NCI-H2171 treated with DMSO at 0.1 percent for 48 hours (cell line): Measurements from ENCODE around the gene TLE5.
A peak's percentile ranks its signal among the peaks of the same experiment; 100 is the strongest.
"Not testable (repeated sequence)": the region's sequence is repeated elsewhere in the genome, so short reads cannot be mapped to it uniquely, and the experiment has no call there.

Source experiments
- DNase-seq: peaks from one replicate; lab custom pipeline; 2025; lab: John Stamatoyannopoulos, UW

Gene TLE5

DNA sequence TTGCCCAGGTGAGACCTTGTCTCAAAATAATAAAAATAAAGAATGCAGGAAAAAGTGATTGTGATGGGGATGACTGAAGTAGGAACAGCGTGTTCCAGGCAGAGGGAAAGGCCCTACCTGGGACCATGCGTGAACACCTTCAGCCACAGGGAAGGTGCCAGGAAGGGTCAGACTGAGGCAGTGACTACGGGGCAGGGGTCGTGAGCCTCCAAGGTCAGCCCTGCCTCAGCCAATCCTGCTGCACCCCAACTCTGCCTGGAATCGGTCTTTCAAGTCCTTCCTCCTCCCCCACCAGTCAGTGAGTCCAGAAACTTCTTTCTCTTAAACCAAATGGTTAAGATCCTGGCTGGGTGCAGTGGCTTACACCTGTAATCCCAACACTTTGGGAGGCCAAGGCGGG, 17.1 kb downstream of the TLE5 start:
- no peak for DNase-seq

DNA sequence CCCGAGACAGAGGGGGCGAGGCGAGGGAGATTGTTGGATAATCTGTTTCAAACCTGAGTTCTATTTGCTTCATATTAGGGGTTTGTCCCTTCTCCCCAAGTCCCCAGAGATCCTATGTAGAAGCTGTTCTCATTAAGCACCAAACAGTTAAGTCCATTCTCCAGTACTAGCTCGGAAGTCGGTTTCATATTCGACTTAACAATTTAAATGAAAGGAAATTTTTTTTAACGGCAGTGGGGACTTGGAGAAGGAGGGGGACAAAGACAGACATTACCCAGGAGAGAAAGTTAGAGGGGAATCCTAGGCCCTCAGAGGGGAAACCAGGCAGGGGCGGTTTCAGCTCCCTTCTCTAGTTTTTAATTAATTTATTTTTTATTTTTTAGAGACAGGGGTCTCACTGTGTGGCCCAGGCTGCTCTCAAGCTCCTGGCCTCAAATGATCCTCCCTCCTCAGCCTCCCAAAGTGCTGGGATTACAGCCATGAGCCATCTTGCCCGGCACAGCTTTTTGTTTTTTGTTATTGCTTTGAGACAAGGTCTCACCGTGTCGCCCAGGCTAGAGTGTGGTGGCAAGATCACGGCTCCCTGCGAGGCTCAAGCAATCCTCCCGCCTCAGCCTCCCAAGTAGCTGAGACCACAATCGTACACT, 19.6 kb downstream of the TLE5 start:
- DNase-seq: peak; percentile 73

DNA sequence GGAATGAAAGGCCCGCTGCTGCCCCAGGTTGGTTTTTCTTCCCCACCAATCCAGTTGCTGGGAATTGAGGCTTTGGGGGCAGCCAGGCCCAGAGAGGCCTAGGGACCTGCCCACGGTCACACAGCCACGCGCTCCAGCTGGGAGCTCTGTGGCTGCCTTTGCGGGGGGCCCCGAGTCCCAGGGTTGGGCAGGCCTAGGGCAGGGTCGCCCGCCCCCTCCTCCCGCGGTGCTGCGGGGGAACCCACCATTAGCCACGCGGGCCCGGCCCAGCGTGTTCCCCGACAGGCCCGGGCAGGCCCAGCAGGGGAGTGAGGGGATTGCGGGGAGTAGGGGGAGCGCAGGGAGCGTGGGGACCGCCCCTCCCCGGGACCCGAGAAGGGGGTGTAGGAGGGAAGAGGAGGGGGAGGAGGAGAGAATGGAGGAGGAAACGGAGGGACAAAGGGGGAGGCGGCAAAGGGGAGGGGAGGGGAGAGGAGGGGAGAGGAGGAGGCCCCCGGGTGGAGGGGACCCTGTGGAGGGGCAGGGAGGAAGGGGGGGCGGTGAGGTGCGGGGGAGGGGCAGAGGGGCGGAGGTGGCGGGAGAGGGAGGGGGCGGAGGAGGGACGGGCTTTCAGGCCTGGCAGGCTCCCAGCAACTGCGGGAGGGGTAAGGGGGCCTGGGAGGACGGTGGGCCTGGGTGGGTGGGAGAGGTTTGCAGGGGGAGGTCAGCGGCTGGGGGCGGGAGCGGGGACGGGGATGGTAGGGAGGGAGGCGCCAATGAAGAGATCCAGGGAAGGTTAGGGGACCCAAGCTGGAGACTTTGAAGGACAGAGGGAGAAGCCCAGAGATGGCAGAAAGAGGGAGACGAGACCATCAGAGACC, 20.3 kb downstream of the TLE5 start:
- DNase-seq: peak; percentile 70

DNA sequence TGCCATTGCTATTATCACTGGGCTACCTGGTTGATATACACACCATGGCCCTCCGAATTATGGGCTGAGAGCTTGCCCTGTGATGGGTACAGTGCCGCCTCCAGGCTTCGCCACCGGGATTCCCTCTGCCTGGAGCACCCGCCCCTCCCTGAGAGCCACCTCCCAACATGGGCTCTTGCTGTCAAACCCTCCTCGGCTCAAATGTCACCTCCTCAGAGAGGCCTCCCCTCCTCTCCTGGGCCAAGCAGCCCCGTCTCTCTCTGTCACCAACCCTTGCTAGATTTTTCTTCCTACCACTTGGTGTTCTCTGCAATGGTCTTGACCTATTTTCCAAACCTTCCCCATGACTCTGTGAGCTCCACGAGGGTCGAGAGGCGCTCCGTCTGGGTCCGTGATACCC, 21.0 kb downstream of the TLE5 start:
- peak; percentile 74 for DNase-seq

DNA sequence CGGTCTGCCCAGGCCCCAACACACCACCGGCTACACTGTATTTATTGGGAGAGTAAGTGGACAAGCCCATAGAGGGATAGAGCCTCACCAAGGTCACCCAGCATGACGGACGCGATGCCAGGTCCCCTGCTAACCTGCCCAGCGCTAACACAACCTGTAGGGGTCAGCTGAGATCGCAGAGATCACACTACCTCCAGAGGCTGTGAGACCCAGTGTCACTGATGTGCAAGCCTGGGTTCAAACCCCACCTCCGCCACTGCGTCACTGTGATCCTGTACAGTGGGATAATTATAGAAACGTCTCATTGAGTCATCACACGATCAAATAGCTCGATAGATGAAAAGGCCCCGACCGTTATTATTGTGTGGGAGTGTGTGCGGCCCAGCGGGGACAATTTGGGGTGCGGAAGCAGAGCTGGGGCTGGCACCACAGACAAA, 22.6 kb downstream of the TLE5 start:
- no peak for DNase-seq

DNA sequence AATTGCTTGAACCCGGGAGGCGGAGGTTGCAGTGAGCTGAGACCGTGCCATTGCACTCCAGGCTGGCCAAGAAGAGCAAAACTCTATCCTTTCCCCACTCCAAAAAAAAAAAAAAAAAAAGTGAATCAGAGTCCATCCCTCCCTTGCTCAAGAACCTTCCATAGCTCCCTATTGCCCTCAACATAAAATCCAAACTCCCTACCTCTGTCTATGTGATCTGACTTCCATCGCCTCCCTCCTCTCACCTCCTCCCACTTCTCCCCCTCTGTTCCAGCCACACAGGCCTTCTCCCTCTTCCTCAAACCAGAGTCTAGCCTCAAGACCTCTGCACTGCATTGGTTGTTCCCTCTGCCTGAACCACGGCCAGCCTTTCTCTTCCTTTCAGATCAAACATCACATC, 23.2 kb downstream of the TLE5 start:
- DNase-seq: no peak

DNA sequence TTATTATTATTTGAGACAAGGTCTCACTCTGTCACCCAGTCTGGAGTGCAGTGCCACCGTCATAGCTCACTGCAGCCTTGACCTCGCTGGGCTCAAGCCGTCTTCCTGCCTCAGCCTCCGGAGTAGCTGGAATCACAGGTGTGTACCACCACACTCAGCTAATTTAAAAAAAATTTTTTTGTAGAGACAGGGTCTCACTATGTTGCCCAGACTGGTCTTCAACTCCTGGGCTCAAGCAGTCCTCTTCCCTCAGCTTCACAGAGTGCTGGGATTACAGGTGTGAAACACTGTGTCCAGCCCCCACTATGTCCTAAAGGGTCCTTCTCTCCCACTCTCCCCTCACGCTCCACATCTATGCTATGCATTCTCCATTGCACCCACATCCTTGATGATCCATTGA, 24.1 kb downstream of the TLE5 start:
- DNase-seq: no peak

DNA sequence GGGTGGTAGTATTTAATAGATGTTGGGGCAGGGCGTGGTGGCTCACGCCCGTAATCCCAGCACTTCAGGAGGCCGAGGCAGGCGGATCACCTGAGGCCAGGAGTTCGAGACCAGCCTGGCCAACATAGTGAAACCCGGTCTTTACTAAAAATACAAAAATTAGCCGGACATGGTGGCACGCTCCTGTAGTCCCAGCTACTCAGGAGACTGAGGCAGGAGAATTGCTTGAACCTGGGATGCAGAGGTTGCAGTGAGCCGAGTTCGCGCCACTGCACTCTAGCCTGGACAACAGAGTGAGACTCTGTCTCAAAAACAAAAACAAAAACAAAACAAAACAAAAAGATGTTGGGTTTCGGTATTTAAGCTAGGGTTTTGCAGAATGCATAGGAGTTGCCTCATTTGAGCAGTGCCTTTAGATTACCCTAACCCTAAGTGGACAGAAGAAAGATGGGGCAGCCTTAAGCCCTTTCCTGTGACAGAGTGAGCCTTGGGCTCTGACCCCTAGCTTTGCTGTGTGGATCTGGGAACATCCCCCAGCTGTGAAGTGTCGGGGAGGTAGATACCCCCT, 25.2 kb downstream of the TLE5 start:
- not testable (repeated sequence) for DNase-seq

DNA sequence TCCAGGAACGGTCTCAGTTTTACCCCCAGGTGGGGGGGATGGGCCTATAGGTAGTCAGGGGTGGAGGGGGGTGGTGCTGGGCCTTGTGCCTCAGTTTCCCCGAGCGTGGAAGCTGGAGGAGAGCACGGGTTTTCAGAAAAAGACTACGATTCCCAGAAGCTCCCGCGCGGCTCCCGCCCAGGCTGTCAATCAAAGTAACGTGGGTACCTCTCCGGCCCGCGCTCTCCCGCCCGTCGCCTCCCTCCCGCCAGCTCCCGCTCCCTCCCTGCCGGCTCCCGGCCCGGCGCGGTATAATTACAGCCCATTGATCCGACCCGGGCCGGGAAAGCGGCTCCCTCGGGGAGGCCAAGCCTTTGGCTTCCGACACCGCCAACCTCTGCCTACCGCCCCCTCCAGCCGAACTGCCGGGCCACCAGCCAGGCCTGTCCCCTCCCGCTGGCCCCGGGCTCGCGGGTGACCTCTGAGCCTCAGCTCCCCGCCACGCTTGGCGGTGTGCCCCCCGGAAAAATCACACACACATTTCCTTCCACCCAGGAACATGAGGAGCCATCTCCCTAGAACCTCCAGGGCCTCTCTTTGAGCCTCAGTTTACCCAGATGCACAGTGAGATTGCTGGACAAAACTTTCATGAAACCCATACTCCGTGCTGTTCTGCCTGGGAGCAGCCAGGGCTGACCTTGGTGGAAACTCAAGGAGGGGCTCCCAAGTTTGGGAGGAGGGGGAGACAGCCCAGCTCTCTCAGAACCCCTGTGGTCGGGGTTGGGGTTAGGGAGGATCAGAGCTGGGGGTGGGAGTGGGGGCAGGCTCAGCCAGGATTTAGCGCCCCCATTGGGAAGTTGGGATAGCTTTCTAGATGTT, 25.9 kb downstream of the TLE5 start:
- peak; percentile 94 for DNase-seq

DNA sequence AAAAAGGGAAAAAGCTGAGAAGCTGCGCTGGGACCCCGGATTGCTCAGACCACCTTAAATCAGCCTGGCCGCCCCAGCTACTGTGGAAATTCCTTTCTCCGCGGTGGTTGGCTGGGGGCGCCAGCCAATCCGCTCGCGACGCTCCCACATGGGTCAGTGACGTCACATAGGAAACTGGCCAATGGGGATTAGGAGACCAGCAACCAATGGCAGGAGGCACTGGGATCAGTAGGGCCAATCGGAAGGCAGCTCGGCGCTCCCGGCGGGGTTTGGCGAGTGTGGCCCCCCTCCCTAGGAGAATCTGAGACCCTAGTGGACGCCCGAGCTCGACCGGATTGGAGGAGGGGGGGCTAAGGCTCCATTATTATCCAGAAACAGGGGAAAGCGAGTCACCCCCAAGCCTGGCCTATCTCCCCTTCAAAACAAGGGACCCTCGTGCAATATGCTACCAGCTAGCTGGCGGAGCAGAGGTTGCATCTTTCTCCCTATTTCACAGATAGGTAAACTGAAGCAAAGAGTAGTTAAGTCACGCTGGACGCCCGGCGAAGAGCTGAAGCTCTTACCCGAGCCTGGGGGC, 26.7 kb downstream of the TLE5 start:
- peak; percentile 99 for DNase-seq

DNA sequence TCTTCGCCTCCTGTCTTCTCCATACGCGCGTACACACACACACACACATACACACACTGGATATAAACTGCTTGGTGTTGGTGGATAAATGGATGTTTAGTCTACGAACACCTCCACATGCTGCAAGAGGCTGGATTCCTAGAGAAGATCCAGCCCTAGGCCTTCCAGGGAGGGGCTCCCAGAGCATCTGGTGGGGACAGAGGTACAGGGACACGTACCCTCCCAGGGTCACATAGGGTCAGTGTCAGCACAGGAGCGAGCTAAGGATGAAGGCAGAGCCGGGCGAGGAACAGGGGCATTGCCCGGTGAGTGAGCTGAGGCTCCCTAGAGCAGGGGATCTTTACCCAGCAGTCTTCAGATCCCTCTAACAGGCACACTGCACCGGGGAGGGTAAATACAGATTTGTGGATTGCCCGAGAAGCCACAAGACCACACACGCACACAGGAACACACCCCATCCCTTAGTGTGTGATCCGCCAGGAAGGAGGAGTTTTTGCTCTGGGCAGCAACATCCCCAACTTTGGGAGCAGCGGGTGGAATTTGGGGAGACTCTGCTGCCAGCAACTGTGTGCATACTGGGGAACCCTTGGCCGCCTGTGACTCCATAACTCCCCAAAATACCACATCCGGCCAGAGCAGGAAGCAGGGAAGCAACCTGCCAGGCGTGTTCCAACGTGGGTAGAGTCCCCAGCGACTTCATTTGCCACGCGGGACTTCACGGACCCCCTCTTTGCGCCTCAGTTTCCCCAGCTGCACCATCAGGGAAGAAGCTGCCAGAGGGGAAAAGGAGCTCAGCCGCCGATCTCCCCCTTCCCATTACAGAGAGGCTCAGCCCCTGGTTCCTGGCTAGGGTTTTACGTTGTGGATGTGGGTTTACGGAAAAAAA, 27.4 kb downstream of the TLE5 start:
- DNase-seq: peak; percentile 58

DNA sequence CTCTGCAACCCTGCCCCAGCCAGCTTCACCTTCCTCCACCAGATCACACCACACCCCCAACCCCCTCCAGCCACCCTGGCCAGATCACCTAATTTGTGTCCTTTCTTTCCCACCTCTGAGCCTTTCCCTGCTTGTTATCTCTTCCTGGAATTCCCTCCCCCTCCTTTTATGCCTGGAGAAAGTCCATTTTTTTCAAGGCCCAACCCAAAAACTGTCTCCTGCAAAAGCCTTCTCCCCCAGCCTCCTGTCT, 28.0 kb downstream of the TLE5 start:
- DNase-seq: no peak

DNA sequence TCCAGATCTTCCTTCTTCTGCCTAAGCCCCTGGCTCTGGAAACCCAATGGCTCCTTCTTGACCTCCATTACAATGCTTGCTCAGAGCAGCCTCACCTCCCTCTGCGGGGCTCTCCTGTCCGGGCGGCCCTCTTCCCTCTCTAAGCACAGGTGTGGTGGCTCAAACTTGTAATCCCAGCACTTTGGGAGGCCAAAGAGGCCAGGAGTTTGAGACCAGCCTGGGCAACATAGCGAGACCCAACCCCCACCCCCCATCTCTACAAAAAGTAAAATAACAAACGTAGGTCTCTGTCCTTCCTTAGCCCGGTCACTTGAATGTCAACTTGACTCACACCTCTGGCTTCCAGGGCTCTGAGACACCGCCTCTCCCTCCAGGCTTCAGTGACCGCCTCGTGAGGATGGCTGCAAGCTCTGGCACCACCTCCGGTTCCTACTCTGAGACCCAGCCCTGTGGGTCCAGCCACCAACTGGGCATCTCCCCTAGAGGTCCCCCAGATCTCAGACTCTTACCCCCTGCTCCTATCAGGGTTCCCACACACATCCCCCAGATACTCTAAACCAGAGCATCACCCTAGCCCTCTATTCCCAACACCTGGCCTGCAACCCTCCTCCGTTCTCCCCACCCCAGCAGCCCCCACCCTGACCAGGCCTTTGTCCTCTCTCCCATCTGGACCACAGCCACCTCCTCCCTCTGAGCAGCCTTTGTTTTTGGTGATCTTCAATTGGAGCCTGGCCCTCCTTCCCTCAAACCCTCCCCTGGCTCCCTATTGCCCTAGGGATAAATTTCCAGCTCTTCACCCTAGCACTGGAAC, 28.5 kb downstream of the TLE5 start:
- no peak for DNase-seq

DNA sequence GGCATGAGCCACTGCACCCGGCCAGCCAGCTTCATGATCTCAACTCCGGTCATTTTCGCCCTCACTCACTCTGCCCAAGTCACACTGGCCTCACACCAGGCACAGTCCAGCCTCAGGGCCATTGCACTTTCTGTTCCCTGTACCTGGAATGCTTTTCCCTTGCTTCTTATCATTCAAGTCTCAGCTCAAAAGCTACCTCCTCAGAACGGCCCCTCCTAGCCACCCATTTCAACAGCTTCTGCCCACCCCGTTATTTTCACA, 30.8 kb downstream of the TLE5 start:
- DNase-seq: no peak

DNA sequence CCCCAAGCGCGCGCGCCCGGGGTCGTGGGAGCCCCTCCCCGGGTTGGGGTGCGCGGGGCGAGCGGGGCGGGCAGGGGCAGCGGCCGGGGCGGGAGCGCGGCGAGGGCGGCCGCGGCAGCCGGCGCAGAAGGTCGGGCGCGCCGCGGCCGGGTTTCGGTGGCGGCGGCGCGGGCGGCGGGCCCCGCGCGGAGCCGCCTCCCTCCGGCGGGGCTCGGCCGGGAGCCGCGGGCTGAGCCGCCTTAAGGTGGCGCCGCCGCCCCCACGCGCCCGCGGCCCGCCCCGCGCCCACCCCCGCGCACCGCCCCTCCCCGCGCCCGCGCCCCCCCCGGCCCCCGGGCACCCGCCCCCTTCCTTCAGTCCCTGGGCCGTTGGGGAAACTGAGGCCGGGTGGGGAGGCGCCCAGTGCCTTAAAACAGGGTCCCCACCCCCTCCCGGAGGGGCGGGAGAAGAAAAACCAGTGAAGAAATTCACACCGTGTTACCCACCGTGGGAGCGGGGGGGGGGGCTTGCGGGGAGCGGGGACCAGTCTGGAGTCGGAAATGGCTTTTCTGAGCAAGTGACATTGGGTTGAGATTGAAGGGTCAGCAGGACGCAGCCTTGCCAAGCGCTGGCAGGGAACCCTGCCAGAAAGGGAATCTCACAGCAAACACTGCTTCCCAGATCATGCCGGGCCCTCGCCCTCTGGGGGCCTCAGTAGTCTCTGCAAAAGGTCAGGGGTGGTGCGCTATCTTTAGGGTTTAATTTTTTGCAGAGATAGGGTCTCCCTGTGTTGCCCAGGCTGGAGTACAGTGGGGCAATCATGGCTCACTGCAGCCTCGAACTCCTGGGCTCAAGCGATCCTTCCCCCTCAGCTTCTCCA, 33.0 kb downstream of the TLE5 start, which contains the start of gene TLE2:
TLE2 (minus strand) TSS at position 216 of the 859 bp plus-strand sequence. CDS start 376 bp downstream, outside the sequence.
- no peak for DNase-seq

DNA sequence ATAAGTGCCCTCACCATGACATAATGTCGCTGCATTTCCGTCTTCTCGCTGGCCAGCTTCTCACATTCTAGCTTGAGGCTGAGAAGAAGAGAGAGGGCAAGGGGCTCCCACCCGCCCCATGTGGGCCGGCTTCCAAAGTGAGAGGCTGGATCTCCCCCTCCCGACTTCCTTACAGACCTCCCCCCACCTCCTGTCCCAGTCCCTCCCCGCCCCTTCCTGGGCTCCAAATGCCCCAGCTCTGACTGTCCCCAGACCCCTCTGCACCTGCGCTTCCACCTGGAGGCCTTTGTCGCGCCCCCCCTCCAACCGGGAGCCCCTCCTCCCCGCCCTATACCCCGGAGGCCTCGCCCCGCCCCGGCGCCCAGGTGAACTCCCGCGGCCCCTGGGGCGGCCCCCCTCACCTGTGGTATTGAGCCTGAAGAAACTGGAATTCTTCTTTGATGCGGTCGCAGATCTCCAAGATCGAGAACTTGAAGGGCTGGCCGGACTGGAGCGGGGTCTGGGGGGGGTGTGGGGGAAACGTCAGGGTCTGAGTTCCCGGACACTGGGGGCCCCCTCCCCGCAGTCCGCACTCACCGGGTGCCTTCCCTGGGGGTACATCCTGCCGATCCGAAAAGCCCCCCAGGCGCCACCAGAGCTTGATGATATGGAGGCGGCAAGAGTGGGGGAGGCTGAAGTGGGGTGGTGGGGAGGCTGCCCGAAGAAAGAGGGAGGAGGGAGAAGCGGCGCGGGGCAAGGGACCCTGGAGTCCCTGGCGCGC, 33.8 kb downstream of the TLE5 start:
- peak; percentile 27 for DNase-seq

DNA sequence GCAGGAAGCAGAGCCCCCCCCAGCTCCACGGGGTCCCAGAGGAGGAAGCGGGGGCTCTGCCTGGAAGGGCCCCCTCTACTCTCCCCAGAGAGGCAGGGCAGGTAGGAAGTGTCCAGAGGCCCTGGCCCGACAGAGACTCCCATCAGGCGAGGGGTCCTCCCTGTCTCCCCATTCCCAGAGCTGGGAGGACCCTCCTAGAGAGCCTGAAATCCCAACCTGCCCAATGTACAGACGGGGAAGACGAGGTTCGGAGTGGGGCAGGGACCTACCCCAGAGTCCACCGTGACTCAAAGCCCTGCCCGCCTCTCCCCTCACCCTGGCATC, 34.4 kb downstream of the TLE5 start:
- DNase-seq: no peak

DNA sequence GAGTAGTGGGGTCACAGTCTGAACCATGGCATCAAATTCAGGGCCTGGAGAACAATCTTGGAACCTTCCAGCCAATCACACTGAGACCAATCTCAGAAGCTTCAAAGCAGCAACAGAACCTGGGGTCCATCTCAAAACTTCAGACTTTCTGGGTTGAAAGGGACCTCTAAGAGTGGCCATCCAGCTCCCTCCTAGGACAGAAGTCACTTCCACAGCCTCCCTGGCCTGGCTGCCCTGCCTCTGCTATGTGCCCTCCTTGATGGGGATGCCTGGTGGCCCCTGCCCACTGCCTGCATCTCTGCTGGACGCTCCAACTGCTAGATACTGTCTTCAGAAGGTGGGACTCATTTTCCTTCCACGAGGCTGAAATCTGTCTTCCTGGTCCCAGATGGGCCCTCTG, 35.0 kb downstream of the TLE5 start:
- DNase-seq: no peak

DNA sequence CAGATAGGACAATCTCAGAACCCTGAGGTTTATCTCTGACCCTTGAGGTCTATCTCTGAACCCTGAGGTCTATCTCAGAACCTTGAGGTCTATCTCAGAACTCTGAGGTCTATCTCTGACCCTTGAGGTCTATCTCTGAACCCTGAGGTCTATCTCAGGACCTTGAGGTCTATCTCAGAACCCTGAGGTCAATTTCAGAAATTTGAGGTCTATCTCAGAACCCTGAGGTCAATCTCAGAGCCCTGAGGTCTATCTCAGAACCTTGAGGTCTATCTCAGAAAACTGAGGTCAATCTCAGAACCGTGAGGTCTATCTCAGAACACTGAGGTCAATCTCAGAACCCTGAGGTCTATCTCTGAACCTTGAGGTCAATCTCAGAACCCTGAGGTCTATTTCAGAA, 35.5 kb downstream of the TLE5 start:
- no peak for DNase-seq
